ENCODE measurements around the gene ARSB. TPM values are rescaled to one million over a fixed set of nuclear protein-coding genes. Genes with fewer than 3 reads are reported as not detected.

The ARSB gene
- total and polyA plus RNA-seq, 8 donors: 0.58 to 35.6 (median 7.6) TPM

DNA sequence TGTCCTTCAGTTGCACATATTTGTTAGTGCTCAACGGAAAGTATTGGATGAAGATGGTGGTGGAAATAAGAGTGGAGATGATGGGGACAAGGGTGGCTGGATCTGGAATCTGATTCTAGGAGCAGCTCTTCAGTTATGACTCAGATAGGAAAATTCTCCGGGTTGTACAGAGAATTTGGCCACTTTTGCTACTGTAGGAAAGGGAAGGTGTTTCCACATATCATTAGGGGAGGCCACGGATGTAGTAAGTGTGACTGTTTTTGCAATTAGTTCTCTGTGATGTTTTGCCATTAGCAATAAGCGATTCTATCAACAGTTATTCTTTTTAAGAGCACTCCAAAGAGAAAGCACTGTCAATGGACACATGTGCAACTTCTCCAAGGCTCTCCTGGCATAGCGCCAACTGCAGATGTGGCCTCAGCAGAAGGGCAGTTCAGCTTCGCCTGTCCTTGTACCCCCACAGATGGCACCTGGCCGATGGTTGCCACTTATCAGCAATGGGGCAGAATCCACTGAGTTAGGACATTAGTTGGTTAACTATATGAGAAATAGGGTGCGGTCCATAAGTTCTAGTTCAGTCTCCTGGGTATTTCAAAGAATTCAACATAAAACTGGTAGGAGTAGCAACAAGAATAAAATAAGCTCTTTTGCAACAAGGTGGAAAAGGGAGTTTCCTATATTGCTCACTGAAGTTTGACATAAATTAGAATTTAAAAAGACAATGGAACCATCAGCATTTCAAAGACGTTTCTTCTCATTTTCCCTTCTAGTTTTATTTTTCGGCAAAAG, 96.3 kb downstream of the ARSB start:
- intact Hi-C loops (cut with DNase I; ENCODE audit: low total_unique reads): no loop called here
- H3K4me1 ChIP-seq: peaks cover 0 to 8% (median 0%) of the 10 kb centered on the region in 4 donors

DNA sequence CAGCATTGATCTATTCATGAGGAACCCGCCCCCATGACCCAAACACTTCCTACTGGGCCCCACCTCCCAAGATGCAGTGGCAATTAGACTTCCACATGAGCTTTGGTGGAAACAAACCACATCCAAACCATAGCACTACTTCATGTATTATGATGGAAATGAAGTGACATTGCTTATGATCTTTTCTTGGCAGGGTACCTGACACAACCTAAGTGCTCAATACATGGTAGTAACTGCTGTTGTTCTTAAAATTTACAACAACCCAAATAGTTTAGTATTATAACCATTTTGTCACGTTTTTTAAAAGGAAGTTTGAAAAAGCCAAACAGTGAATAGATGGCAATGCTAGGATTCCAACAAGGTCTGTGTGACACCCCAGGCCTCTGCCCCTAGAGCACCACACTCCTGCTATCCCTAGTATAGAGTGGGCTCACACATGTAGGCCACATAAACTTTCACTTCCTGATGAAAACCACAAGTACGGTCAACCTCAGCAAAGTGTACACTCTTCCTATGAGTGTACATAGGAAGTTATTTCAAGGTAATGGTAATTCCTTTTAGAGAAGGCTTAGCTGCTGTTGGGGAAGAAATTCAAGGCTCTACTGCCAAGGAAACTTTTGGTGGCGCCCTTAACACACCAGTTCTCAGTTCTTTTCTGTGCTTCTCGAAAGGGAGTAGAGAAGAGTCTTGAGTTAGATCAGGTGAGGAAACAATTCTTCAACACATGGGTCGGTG, 97.6 kb downstream of the ARSB start:
- H3K4me1 ChIP-seq: peaks cover 0 to 8% (median 0%) of the 10 kb centered on the region in 4 donors
- H3K4me3 ChIP-seq: no peak overlapping the region
- no peaks in the 10 kb centered on the region for H3K27me3 ChIP-seq
- DNase-seq: no peak
- H3K27ac ChIP-seq: no peak overlapping the region
- H3K9me3 ChIP-seq: no peaks in the 10 kb centered on the region
- intact Hi-C loops (cut with DNase I; ENCODE audit: low total_unique reads): no loop called here
- TF ChIP-seq POLR2A (IDR thresholded peaks at IDR 0.05) (no peak), EP300 (IDR thresholded peaks at IDR 0.05) (no peak), POLR2AphosphoS5 (IDR thresholded peaks at IDR 0.05) (no peak)
- TF ChIP-seq, protein P1, sequence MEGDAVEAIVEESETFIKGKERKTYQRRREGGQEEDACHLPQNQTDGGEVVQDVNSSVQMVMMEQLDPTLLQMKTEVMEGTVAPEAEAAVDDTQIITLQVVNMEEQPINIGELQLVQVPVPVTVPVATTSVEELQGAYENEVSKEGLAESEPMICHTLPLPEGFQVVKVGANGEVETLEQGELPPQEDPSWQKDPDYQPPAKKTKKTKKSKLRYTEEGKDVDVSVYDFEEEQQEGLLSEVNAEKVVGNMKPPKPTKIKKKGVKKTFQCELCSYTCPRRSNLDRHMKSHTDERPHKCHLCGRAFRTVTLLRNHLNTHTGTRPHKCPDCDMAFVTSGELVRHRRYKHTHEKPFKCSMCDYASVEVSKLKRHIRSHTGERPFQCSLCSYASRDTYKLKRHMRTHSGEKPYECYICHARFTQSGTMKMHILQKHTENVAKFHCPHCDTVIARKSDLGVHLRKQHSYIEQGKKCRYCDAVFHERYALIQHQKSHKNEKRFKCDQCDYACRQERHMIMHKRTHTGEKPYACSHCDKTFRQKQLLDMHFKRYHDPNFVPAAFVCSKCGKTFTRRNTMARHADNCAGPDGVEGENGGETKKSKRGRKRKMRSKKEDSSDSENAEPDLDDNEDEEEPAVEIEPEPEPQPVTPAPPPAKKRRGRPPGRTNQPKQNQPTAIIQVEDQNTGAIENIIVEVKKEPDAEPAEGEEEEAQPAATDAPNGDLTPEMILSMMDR (IDR thresholded peaks at IDR 0.05): no peak
- 81 to 88% (median 82%) methylated on average over 6 of the region's 6 CpGs for WGBS, 5 donors
- H3K36me3 ChIP-seq: peaks cover 0 to 5% (median 0%) of the 10 kb centered on the region in 4 donors

More for the DNA sequence above, 96.3 kb downstream of the ARSB start:
- Histone ChIP-seq H3K9me3 (no peaks in the 10 kb centered on the region), H3K4me3 (no peak overlapping the region), H3K36me3 (peaks cover 0 to 5% (median 0%) of the 10 kb centered on the region in 4 donors), H3K27me3 (no peaks in the 10 kb centered on the region), H3K27ac (no peak overlapping the region)
- TF ChIP-seq POLR2A (IDR thresholded peaks at IDR 0.05) (no peak), EP300 (IDR thresholded peaks at IDR 0.05) (no peak), POLR2AphosphoS5 (IDR thresholded peaks at IDR 0.05) (no peak)
- TF ChIP-seq, protein P1 (IDR thresholded peaks at IDR 0.05): no peak
- peak in 1 of 2 donors; percentile 46 for DNase-seq
- WGBS, 5 donors: 79 to 89% (median 87%) methylated on average over 10 of the region's 10 CpGs

DNA sequence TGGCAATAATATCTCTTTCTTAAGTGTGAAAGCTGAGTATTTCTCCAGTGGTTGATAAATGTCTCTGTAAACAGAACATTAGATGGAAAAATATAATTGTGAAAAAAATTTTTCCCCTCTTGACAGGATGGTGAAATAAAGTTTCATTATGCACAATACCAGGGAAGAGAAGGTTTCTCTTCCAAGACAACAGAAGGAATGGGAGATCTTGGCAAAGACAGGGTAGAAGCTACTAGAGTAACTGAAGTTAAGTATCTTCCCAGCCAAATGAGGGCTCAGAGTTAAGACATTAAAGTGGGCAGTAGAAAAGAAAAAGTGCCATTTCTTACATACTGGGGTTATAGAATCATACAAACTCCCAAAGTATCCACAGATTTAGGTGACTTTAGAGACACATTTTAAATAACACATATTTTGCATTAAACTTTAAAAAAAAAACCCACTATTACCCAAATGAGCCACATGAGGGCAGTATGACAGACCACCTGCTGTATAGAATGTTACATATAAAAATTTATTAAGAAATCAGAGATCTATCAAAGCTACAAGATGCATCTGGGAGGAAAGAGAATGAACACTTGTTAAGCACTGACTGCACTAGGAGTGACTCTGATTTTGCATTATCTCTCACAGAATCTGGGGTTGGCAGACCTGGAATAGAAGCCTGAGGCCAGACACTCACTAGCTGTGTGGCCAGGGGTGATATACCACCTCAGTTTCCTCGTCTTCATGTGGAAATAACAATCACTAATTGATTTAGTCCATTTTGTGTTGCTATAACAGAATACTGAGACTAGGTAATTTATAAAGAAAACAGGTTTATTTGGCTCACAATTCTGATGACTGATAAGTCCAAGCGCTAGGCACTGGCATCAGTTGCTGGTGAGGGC, 98.5 kb downstream of the ARSB start:
- intact Hi-C loops (cut with DNase I; ENCODE audit: low total_unique reads): no loop called here
- 80 to 88% (median 85%) methylated on average over 2 of the region's 2 CpGs for WGBS, 5 donors
- H3K36me3 ChIP-seq: peaks cover 0 to 5% (median 0%) of the 10 kb centered on the region in 4 donors
- no peak for DNase-seq
- no peak overlapping the region for H3K27ac ChIP-seq
- no peaks in the 10 kb centered on the region for H3K27me3 ChIP-seq
- H3K4me3 ChIP-seq: no peak overlapping the region
- peaks cover 0 to 8% (median 0%) of the 10 kb centered on the region in 4 donors for H3K4me1 ChIP-seq
- no peaks in the 10 kb centered on the region for H3K9me3 ChIP-seq
- TF ChIP-seq, protein P1 (IDR thresholded peaks at IDR 0.05): peak in 4 of 7 experiments; percentile 29 to 46 (median 38)
- no peak for TF ChIP-seq POLR2AphosphoS5 (IDR thresholded peaks at IDR 0.05)
- TF ChIP-seq EP300 (IDR thresholded peaks at IDR 0.05): no peak
- no peak for TF ChIP-seq POLR2A (IDR thresholded peaks at IDR 0.05)

DNA sequence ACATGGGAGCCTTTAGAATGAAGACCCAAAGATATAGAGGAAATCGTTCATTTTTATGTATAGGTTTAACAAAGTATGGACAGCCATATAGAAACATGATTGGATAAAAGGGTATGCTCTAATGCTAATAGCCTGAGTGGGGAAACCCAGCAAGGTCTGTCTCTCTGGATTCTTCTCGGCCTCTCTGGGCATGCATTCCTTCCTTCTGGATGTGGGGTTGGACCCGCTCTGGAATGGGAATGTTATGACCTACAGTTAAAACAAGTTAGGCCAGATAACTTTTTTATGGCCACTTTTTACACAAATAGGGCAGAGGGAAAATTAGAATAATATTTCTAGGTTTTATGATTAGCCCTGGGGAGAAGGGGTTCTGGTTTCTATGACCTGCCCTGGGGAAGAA, 103.2 kb downstream of the ARSB start:
- WGBS, 5 donors: 64 to 91% (median 88%) methylated on average over 3 of the region's 3 CpGs

More for the DNA sequence above, 103.2 kb downstream of the ARSB start:
- no peak for TF ChIP-seq POLR2AphosphoS5 (IDR thresholded peaks at IDR 0.05)
- TF ChIP-seq, protein P1 (IDR thresholded peaks at IDR 0.05): no peak
- TF ChIP-seq EP300 (IDR thresholded peaks at IDR 0.05): no peak
- no peak for TF ChIP-seq POLR2A (IDR thresholded peaks at IDR 0.05)
- Histone ChIP-seq H3K27ac (no peak overlapping the region), H3K4me1 (no peaks in the 10 kb centered on the region), H3K9me3 (no peaks in the 10 kb centered on the region), H3K27me3 (no peaks in the 10 kb centered on the region), H3K36me3 (peaks cover 0 to 5% (median 0%) of the 10 kb centered on the region in 4 donors), H3K4me3 (no peak overlapping the region)
- no peak for DNase-seq
- intact Hi-C loops (cut with DNase I; ENCODE audit: low total_unique reads): no loop called here
